Measurements from ENCODE around the gene GMPPA.

The GMPPA gene

GRCh38 chr2:219468410-219469185 is 30.1 kb upstream of the GMPPA start:
- DNase-seq (ENCODE audit: low read depth in 2 of 2) = no peak

DNA sequence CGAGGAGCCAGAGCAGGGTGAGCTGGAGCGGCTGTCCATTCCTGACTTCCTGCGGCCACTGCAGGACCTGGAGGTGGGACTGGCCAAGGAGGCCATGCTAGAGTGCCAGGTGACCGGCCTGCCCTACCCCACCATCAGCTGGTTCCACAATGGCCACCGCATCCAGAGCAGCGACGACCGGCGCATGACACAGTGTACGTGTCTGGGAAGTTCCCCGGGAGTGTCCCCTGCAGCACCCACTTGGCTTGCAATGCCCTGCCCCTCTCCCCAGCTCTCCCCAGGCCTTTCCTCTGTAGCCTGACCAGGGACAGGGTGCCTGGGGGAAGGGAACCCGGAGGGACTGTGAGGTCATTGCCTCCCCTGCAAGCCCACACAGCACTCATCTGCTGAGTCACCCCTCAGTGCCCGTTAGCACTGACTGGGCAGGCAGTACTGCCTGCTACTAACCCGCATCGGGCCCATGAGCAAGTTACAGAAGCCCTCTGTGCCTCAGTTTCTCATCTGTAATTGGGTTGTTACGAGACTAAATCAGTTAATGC is 29.4 kb upstream of the GMPPA start:
- DNase-seq (ENCODE audit: low read depth in 2 of 2) = no peak

GRCh38 chr2:219470429-219470828 is 28.3 kb upstream of the GMPPA start:
- no peak for DNase-seq (ENCODE audit: low read depth in 2 of 2)

DNA sequence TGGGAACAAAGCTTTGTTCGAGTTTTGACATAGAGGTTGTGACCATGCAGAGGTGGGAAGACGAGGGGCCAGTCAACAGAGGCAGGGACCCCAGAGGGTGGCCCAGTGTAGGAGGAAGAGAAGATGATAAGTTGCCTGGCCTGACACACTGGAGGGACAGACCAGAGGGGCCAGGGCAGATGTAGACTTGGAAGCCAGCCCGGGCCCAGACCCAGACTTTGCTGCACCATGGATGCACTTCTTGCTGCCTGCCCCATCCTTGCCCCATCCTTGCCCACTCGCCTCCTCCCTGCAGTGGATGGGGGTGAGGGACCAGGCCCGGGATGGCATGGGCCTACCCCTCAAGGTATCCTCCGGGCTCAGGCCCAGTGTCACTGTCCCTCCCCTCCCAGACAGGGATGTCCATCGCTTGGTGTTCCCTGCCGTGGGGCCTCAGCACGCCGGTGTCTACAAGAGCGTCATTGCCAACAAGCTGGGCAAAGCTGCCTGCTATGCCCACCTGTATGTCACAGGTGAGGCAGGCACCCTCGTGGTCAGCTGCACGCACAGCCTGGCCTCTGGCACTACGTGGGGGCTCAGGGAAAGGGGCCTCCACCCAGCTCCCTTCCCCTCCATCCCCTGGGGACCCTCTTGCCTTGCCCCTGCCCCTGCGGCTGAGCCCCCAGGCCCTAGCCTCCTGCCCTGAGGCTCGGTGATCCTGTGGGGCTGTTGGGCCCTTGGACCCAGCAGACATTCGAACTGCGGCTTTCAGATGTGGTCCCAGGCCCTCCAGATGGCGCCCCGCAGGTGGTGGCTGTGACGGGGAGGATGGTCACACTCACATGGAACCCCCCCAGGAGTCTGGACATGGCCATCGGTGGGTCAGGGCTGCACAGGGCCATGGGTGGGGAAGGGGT is 27.0 kb upstream of the GMPPA start:
- DNase-seq (ENCODE audit: low read depth in 2 of 2) = no peak

DNA sequence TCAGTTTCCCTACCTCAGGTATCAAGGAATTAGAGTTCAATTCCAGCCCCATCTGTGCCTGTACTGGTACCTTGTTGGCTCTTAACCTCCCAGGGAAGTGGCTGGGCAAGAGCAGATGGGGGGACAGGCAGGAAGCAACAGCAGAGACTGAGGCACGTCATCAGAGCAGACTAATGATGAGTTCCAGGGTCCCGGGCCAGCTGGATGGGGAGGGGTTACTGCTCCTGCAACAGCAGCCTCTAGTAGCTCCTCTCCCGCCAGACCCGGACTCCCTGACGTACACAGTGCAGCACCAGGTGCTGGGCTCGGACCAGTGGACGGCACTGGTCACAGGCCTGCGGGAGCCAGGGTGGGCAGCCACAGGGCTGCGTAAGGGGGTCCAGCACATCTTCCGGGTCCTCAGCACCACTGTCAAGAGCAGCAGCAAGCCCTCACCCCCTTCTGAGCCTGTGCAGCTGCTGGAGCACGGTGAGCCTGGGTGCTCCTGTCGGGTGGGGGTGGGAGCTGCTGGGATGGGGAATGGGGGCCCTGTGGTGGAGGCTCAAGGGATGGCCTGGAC is 26.0 kb upstream of the GMPPA start:
- no peak for DNase-seq (ENCODE audit: low read depth in 2 of 2)

GRCh38 chr2:219473511-219473910 is 25.2 kb upstream of the GMPPA start:
- DNase-seq (ENCODE audit: low read depth in 2 of 2) = no peak

- DNase-seq (ENCODE audit: low read depth in 2 of 2) = no peak
Observed at GRCh38 chr2:219474285-219475060, 24.2 kb upstream of the GMPPA start.

- DNase-seq (ENCODE audit: low read depth in 2 of 2) = no peak
Observed at GRCh38 chr2:219475278-219475677, 23.4 kb upstream of the GMPPA start.

GRCh38 chr2:219475697-219476651 is 22.7 kb upstream of the GMPPA start:
- DNase-seq (ENCODE audit: low read depth in 2 of 2) = no peak

DNA sequence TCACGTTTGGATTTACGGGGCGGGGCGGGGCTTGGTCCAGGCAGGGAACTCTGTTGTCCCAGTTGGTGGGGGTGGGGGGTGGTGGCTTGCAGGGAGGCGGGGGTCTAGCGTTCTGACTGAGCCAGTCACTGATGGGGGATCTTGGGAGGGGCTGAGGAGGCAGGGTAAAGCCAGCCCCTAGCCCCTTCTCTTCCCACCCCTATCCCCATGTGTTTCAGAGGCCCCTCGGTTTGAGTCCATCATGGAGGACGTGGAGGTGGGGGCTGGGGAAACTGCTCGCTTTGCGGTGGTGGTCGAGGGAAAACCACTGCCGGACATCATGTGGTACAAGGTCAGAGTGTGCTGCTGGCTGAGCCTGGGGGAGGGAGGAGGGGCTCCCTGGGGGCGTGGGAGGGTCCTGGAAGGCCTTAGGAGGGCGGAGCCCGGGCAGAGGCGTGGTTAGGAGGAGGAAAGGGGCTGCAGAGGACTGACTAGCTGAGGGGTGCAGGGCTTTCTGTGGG is 22.0 kb upstream of the GMPPA start:
- no peak for DNase-seq (ENCODE audit: low read depth in 2 of 2)

- DNase-seq (ENCODE audit: low read depth in 2 of 2) = no peak
Observed at GRCh38 chr2:219477179-219477578, 21.5 kb upstream of the GMPPA start.

DNA sequence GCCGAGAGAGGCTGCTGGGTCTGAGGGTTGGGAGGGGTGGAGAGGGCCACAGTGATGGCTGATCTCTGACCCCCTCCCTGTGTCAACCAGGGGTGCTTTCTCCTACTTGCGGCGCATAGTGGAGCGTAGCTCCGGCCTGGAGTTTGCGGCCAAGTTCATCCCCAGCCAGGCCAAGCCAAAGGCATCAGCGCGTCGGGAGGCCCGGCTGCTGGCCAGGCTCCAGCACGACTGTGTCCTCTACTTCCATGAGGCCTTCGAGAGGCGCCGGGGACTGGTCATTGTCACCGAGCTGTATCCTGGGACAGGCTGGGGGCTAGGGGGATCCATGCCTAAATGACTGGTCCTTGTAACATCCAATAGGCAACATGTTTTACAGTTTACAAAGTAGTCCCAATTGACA is 20.9 kb upstream of the GMPPA start:
- DNase-seq (ENCODE audit: low read depth in 2 of 2) = no peak

DNA sequence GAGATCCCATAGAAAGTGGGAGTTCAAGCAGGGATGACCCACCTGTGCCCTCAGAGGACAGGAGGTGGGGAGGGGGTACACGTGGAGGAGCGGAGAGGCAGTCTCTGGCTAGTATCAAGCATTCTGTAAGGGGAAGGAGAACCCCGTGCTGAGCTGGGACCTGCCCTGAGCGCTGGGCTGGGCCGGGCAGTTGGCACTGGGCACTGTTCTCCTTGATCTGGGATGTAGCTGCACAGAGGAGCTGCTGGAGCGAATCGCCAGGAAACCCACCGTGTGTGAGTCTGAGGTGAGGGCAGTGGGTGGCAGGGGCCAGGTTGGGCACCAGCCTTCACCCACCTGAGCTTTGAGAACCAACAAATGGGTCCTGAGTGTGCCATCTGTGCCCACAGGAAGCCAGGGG is 19.8 kb upstream of the GMPPA start:
- no peak for DNase-seq (ENCODE audit: low read depth in 2 of 2)

- DNase-seq (ENCODE audit: low read depth in 2 of 2) = no peak
Observed at GRCh38 chr2:219480004-219480403, 18.7 kb upstream of the GMPPA start.

DNA sequence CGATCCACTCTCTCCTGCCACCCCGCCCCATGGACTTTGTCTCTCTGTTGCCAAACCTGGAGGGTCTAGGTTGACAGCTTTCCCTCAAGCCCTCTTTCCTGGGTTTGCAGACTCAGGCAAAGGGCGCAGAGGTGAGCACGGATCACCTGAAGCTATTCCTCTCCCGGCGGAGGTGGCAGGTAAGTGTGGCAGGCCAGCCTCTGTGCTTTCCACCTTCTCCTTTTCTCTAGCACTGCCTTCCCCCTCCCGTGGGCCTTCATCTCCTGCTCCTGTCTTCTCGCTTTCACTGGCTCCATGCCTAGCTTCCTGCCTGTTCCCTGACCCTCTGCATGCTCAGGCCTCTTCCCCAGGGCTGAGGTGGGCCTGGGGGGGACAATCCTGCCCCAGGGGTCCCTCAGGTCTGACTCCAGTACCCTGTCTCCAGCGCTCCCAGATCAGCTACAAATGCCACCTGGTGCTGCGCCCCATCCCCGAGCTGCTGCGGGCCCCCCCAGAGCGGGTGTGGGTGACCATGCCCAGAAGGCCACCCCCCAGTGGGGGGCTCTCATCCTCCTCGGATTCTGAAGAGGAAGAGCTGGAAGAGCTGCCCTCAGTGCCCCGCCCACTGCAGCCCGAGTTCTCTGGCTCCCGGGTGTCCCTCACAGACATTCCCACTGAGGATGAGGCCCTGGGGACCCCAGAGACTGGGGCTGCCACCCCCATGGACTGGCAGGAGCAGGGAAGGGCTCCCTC is 15.9 kb upstream of the GMPPA start:
- no peak for DNase-seq (ENCODE audit: low read depth in 2 of 2)

DNA sequence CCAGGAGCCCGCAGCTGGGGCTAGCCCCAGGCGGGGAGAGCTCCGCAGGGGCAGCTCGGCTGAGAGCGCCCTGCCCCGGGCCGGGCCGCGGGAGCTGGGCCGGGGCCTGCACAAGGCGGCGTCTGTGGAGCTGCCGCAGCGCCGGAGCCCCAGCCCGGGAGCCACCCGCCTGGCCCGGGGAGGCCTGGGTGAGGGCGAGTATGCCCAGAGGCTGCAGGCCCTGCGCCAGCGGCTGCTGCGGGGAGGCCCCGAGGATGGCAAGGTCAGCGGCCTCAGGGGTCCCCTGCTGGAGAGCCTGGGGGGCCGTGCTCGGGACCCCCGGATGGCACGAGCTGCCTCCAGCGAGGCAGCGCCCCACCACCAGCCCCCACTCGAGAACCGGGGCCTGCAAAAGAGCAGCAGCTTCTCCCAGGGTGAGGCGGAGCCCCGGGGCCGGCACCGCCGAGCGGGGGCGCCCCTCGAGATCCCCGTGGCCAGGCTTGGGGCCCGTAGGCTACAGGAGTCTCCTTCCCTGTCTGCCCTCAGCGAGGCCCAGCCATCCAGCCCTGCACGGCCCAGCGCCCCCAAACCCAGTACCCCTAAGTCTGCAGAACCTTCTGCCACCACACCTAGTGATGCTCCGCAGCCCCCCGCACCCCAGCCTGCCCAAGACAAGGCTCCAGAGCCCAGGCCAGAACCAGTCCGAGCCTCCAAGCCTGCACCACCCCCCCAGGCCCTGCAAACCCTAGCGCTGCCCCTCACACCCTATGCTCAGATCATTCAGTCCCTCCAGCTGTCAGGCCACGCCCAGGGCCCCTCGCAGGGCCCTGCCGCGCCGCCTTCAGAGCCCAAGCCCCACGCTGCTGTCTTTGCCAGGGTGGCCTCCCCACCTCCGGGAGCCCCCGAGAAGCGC is 15.0 kb upstream of the GMPPA start:
- no peak for DNase-seq (ENCODE audit: low read depth in 2 of 2)

DNA sequence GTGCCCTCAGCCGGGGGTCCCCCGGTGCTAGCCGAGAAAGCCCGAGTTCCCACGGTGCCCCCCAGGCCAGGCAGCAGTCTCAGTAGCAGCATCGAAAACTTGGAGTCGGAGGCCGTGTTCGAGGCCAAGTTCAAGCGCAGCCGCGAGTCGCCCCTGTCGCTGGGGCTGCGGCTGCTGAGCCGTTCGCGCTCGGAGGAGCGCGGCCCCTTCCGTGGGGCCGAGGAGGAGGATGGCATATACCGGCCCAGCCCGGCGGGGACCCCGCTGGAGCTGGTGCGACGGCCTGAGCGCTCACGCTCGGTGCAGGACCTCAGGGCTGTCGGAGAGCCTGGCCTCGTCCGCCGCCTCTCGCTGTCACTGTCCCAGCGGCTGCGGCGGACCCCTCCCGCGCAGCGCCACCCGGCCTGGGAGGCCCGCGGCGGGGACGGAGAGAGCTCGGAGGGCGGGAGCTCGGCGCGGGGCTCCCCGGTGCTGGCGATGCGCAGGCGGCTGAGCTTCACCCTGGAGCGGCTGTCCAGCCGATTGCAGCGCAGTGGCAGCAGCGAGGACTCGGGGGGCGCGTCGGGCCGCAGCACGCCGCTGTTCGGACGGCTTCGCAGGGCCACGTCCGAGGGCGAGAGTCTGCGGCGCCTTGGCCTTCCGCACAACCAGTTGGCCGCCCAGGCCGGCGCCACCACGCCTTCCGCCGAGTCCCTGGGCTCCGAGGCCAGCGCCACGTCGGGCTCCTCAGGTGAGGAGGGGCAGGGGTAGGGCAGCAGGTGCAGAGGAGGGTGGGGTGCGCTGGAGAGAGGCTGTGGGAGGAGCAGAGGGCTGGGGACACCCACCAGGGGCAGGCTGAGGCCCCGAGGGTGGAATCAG is 14.1 kb upstream of the GMPPA start:
- no peak for DNase-seq (ENCODE audit: low read depth in 2 of 2)

GRCh38 chr2:219485201-219485580 is 13.5 kb upstream of the GMPPA start:
- no peak for DNase-seq (ENCODE audit: low read depth in 2 of 2)
